Liver (tissue), 9 donors: ENCODE measurements around the gene POLH. TPM values are rescaled to one million over a fixed set of nuclear protein-coding genes. Genes with fewer than 3 reads are reported as not detected.

Experiments used
- DNase-seq: peaks from one replicate; pipeline ENCODE4 v3.0.0-alpha.2; 2017; ENCODE audit warnings: low spot score
- H3K27ac ChIP-seq, 2 donors: one replicate each; pipeline ENCODE4 v1.7.0; 2013; ENCODE audit warnings: inconsistent platforms in 2 of 2, low read length in 2 of 2, control low read depth in 1 of 2, low read depth in 1 of 2, mild to moderate bottlenecking in 1 of 2
- H3K27me3 ChIP-seq, 4 donors: one replicate each; pipeline versions ENCODE4 v1.6.1 to v1.7.0; 2013; ENCODE audit warnings: low read length in 3 of 4, inconsistent platforms in 1 of 4, mild to moderate bottlenecking in 1 of 4, moderate library complexity in 1 of 4; ENCODE audit not compliant: control insufficient read depth in 4 of 4, insufficient read depth in 4 of 4
- H3K36me3 ChIP-seq, 4 donors: one replicate each; pipeline versions ENCODE4 v1.6.1 to v1.7.0; 2013; ENCODE audit warnings: low read length in 3 of 4, mild to moderate bottlenecking in 3 of 4, low read depth in 1 of 4, moderate library complexity in 1 of 4; ENCODE audit not compliant: control insufficient read depth in 4 of 4, insufficient read depth in 3 of 4
- H3K4me1 ChIP-seq, 4 donors: one replicate each; pipeline versions ENCODE4 v1.6.1 to v1.7.0; 2013; ENCODE audit warnings: low read length in 3 of 4, mild to moderate bottlenecking in 3 of 4, moderate library complexity in 1 of 4; ENCODE audit not compliant: control insufficient read depth in 4 of 4, insufficient read depth in 4 of 4
- H3K4me3 ChIP-seq, 3 donors: one replicate each; pipeline versions ENCODE4 v1.6.1 to v1.7.0; 2013; ENCODE audit warnings: low read length in 3 of 3, control low read depth in 1 of 3, low read depth in 1 of 3, mild to moderate bottlenecking in 1 of 3
- H3K9ac ChIP-seq, 2 donors: one replicate each; pipeline ENCODE4 v1.7.0; 2013; ENCODE audit warnings: low read length in 2 of 2, mild to moderate bottlenecking in 2 of 2, moderate library complexity in 2 of 2, control low read depth in 1 of 2, low read depth in 1 of 2
- H3K9me3 ChIP-seq, 4 donors: one replicate each; pipeline versions ENCODE4 v1.6.1 to v1.7.0; 2013; ENCODE audit warnings: low read length in 3 of 4; ENCODE audit not compliant: control insufficient read depth in 4 of 4
- CTCF ChIP-seq: fragments of 150-350 bp; IDR thresholded peaks from 2 replicates; pipeline ENCODE4 v1.5.1; 2017; ENCODE audit warnings: improper control_type of control experiment, low read depth, low read length; ENCODE audit not compliant: missing input control
- EGR1 ChIP-seq, 2 donors: IDR thresholded peaks; 2 replicates each; pipeline ENCODE4 v1.6.1; 2016 to 2018; ENCODE audit warnings: antibody characterized with exemption in 2 of 2, low read depth in 2 of 2
- FOXA1 ChIP-seq: IDR thresholded peaks from 2 replicates; pipeline ENCODE4 v1.6.1; 2016; ENCODE audit warnings: antibody characterized with exemption
- FOXA2 ChIP-seq: IDR thresholded peaks from 2 replicates; pipeline ENCODE4 v1.6.1; 2016; ENCODE audit warnings: antibody characterized with exemption
- GABPA ChIP-seq, 2 donors: IDR thresholded peaks in 1 of 2; conservative IDR thresholded peaks in 1 of 2; 2 replicates each; pipeline ENCODE4 v1.6.1; 2016; ENCODE audit warnings: antibody characterized with exemption in 2 of 2, mild to moderate bottlenecking in 1 of 2, moderate library complexity in 1 of 2
- HNF4A ChIP-seq, 2 donors: conservative IDR thresholded peaks; 2 replicates each; pipeline ENCODE4 v1.6.1; 2016; ENCODE audit warnings: antibody characterized with exemption in 2 of 2, mild to moderate bottlenecking in 2 of 2
- HNF4G ChIP-seq: IDR thresholded peaks from 2 replicates; pipeline ENCODE4 v1.6.1; 2016; ENCODE audit warnings: antibody characterized with exemption
- JUND ChIP-seq, 2 donors: IDR thresholded peaks; 2 replicates each; pipeline ENCODE4 v1.6.1; 2016; ENCODE audit warnings: antibody characterized with exemption in 2 of 2
- MAX ChIP-seq: IDR thresholded peaks from 2 replicates; pipeline ENCODE4 v1.6.1; 2016; ENCODE audit warnings: antibody characterized with exemption
- RAD21 ChIP-seq, 2 donors: IDR thresholded peaks; 2 replicates each; pipeline ENCODE4 v1.6.1; 2016; ENCODE audit warnings: antibody characterized with exemption in 2 of 2, mild to moderate bottlenecking in 2 of 2
- TAF1 ChIP-seq: conservative IDR thresholded peaks from 2 replicates; pipeline ENCODE4 v1.6.1; 2016; ENCODE audit warnings: antibody characterized with exemption, mild to moderate bottlenecking
- ZBTB33 ChIP-seq: IDR thresholded peaks from 2 replicates; pipeline ENCODE4 v1.6.1; 2016; ENCODE audit warnings: antibody characterized with exemption
- WGBS: extraction: QIAGEN DNeasy Blood & Tissue Kit; methylation state at CpG from one replicate; pipeline ENCODE4 v1.1.7; 2013; 5-methylcytosine and 5-hydroxymethylcytosine counted together
- polyA plus RNA-seq, 2 donors: library from polyadenylated mRNA; stranded (reverse) in 1 of 2; unstranded in 1 of 2; fragments of 200-250 nt in 1 of 2; fragments of >200 nt in 1 of 2; fragmentation: Nextera tagmentation in 1 of 2; extraction: Ambion mirVana in 1 of 2; gene quantifications; one replicate each; pipeline versions ENCODE4 v1.2.1 to v1.2.3, GENCODE V29; 2013 to 2015
- total RNA-seq, 2 donors: library from RNA; depleted of rRNA; stranded (reverse); fragments of >200 nt; gene quantifications; one replicate each; pipeline ENCODE4 v1.2.3, GENCODE V29; 2014
- TF ChIP-seq, protein P1 (sequence below): IDR thresholded peaks from 2 replicates; pipeline ENCODE4 v1.6.1; 2016; ENCODE audit warnings: antibody characterized with exemption
- donor health status: healthy.
- donor health status: healthy.
- donor health status: healthy.
- donor health status: healthy.
- donor health status: healthy.

POLH gene
- total and polyA plus RNA-seq, 4 donors = 1.9 to 7.5 (median 4.7) TPM

DNA sequence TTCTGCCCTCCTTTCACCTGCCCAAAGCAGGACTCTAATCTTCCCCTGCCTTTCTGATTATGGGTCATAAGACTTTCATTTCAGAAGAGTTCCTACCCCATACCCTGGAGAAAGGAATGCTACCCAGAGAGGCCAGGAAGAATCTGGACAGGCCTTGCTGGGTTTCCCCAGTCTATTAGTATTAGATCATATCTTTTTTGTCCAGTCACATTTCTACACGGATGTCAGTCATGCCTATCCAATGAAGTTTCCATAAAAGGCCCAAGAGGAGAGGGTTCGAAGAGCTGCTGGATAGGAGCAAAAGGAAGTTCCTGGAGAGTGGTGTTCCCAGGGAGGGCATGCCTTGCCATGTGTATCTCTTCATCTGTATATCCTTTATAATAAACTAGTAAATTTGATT, 3.2 kb downstream of the POLH start:
- H3K9me3 ChIP-seq = no peaks in the 10 kb centered on the region
- DNase-seq = no peak
- no peak overlapping the region for H3K4me3 ChIP-seq
- no peaks in the 10 kb centered on the region for H3K27me3 ChIP-seq
- no peak for TF ChIP-seq FOXA2
- TF ChIP-seq EGR1 (IDR thresholded peaks at IDR 0.05; ENCODE audit: low read depth in 2 of 2) = no peak
- no peak for TF ChIP-seq CTCF
- TF ChIP-seq HNF4G = no peak
- no peak for TF ChIP-seq HNF4A (conservative IDR thresholded peaks at IDR 0.05)
- no peak for TF ChIP-seq GABPA (IDR thresholded peaks at IDR 0.05 in 1 of 2, conservative IDR thresholded peaks at IDR 0.05 in 1 of 2)
- TF ChIP-seq, protein P1, sequence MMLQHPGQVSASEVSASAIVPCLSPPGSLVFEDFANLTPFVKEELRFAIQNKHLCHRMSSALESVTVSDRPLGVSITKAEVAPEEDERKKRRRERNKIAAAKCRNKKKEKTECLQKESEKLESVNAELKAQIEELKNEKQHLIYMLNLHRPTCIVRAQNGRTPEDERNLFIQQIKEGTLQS = no peak
- peaks cover 2 to 7% (median 7%) of the 10 kb centered on the region in 4 donors for H3K36me3 ChIP-seq
- H3K27ac ChIP-seq = no peak overlapping the region
- H3K9ac ChIP-seq = no peak overlapping the region
- WGBS = 91% methylated on average over 2 of the region's 2 CpGs
- peaks cover 2 to 20% (median 18%) of the 10 kb centered on the region in 4 donors for H3K4me1 ChIP-seq

- TF ChIP-seq GABPA (IDR thresholded peaks at IDR 0.05 in 1 of 2, conservative IDR thresholded peaks at IDR 0.05 in 1 of 2) = no peak
- TF ChIP-seq HNF4G = no peak
- no peak for TF ChIP-seq TAF1
- no peak for TF ChIP-seq FOXA1
- no peak for TF ChIP-seq EGR1 (IDR thresholded peaks at IDR 0.05; ENCODE audit: low read depth in 2 of 2)
- TF ChIP-seq HNF4A (conservative IDR thresholded peaks at IDR 0.05) = no peak
- no peak overlapping the region for H3K27ac ChIP-seq
- no peak overlapping the region for H3K9ac ChIP-seq
- peaks cover 6 to 31% (median 18%) of the 10 kb centered on the region in 4 donors for H3K36me3 ChIP-seq
- no peaks in the 10 kb centered on the region for H3K9me3 ChIP-seq
- H3K4me1 ChIP-seq = peaks cover 0 to 2% (median 0%) of the 10 kb centered on the region in 4 donors
- no peak for DNase-seq
- WGBS = 94% methylated on average over 5 of the region's 5 CpGs
- H3K4me3 ChIP-seq = no peak overlapping the region
- no peaks in the 10 kb centered on the region for H3K27me3 ChIP-seq
Measured at GRCh38 chr6:43582911-43583310, 6.9 kb downstream of the POLH start.

- H3K9me3 ChIP-seq = no peaks in the 10 kb centered on the region
- H3K36me3 ChIP-seq = peaks cover 6 to 37% (median 20%) of the 10 kb centered on the region in 4 donors
- no peak for DNase-seq
- no peak overlapping the region for H3K27ac ChIP-seq
- H3K4me3 ChIP-seq = no peak overlapping the region
- TF ChIP-seq TAF1 = no peak
- TF ChIP-seq HNF4A (conservative IDR thresholded peaks at IDR 0.05) = no peak
- no peak for TF ChIP-seq RAD21 (IDR thresholded peaks at IDR 0.05)
- no peak for TF ChIP-seq JUND (IDR thresholded peaks at IDR 0.05)
- TF ChIP-seq MAX = no peak
- TF ChIP-seq FOXA1 = no peak
- TF ChIP-seq GABPA (IDR thresholded peaks at IDR 0.05 in 1 of 2, conservative IDR thresholded peaks at IDR 0.05 in 1 of 2) = no peak
- TF ChIP-seq ZBTB33 = no peak
- 96% methylated on average over 7 of the region's 7 CpGs for WGBS
- H3K4me1 ChIP-seq = no peaks in the 10 kb centered on the region
- H3K27me3 ChIP-seq = no peaks in the 10 kb centered on the region
- H3K9ac ChIP-seq = no peak overlapping the region
Measured at GRCh38 chr6:43584892-43585570, 9.0 kb downstream of the POLH start.
